HEK293 (cell line): ENCODE measurements around the gene KDR.

ENCODE experiments used
- CTCF ChIA-PET: fragments of 350-600 bp; formaldehyde crosslinking; extraction: SDS; loops from one replicate; lab custom pipeline; 2021; ENCODE audit warnings: antibody characterized with exemption; lab: Yijun Ruan, JAX
- POLR2A ChIA-PET: fragments of 300-600 bp; formaldehyde crosslinking; extraction: SDS; loops from one replicate; lab custom pipeline; 2020; ENCODE audit warnings: antibody characterized with exemption, inconsistent platforms; lab: Yijun Ruan, JAX
- H3K27ac ChIP-seq: fragments of 200-500 bp; sonication (Bioruptor generic); 2 replicates; pipeline ENCODE4 v1.5.1; 2014; ENCODE audit warnings: low read depth, low read length, control low read depth, inconsistent platforms; ENCODE audit errors: extremely low read depth
- H3K36me3 ChIP-seq, 2 experiments: fragments of 200-500 bp in 1 of 2; sonication (Bioruptor generic) in 1 of 2; 1 replicate in 1 of 2; 2 replicates in 1 of 2; pipeline ENCODE4 v1.5.1; 2014 to 2017; ENCODE audit warnings: inconsistent platforms in 2 of 2, low read length in 2 of 2; ENCODE audit not compliant: control insufficient read depth in 2 of 2, insufficient read depth in 1 of 2
- H3K4me1 ChIP-seq: fragments of 200-500 bp; sonication (Bioruptor generic); 2 replicates; pipeline ENCODE4 v1.5.1; 2014; ENCODE audit warnings: mild to moderate bottlenecking, low read length, inconsistent platforms; ENCODE audit not compliant: control insufficient read depth, insufficient read depth
- H3K4me3 ChIP-seq: 2 replicates; pipeline ENCODE4 v1.5.1; 2011; ENCODE audit warnings: low read depth, mild to moderate bottlenecking, control low read depth, low read length, moderate library complexity
- H3K9me3 ChIP-seq: fragments of 200-500 bp; sonication (Bioruptor generic); 2 replicates; pipeline ENCODE4 v1.5.1; 2014; ENCODE audit warnings: low read depth, low read length, inconsistent platforms; ENCODE audit not compliant: control insufficient read depth, insufficient read depth
- BCL11A ChIP-seq: fragments of 450-650 bp; formaldehyde crosslinking; IDR thresholded peaks from 2 replicates; pipeline ENCODE4 v1.5.1; 2016; ENCODE audit warnings: low read depth, missing biosample characterization, missing genetic modification characterization
- BCL11B ChIP-seq: fragments of 450-650 bp; formaldehyde crosslinking; IDR thresholded peaks from 2 replicates; pipeline ENCODE4 v1.5.1; 2016; ENCODE audit warnings: low read depth, missing biosample characterization, missing genetic modification characterization
- EGR2 ChIP-seq: fragments of 450-650 bp; formaldehyde crosslinking; IDR thresholded peaks from 2 replicates; pipeline ENCODE4 v1.5.1; 2016; ENCODE audit warnings: low read depth, missing biosample characterization, missing genetic modification characterization
- GLIS1 ChIP-seq: fragments of 450-650 bp; formaldehyde crosslinking; IDR thresholded peaks from 2 replicates; pipeline ENCODE4 v1.5.1; 2016; ENCODE audit warnings: missing biosample characterization, missing genetic modification characterization
- GLIS2 ChIP-seq: fragments of 450-650 bp; formaldehyde crosslinking; IDR thresholded peaks from 2 replicates; pipeline ENCODE4 v1.5.1; 2016; ENCODE audit warnings: missing biosample characterization, missing genetic modification characterization
- IKZF3 ChIP-seq: fragments of 450-650 bp; IDR thresholded peaks from 2 replicates; pipeline ENCODE4 v1.5.0; 2018; ENCODE audit warnings: missing biosample characterization, mild to moderate bottlenecking, missing genetic modification characterization, moderate library complexity
- PATZ1 ChIP-seq: fragments of 450-650 bp; formaldehyde crosslinking; IDR thresholded peaks from 2 replicates; pipeline ENCODE4 v1.5.1; 2016; ENCODE audit warnings: missing biosample characterization, missing genetic modification characterization
- SCRT1 ChIP-seq: fragments of 450-650 bp; formaldehyde crosslinking; IDR thresholded peaks from 2 replicates; pipeline ENCODE4 v1.5.1; 2016; ENCODE audit warnings: missing biosample characterization, missing genetic modification characterization, borderline replicate concordance
- SP3 ChIP-seq: fragments of 450-650 bp; formaldehyde crosslinking; IDR thresholded peaks from 2 replicates; pipeline ENCODE4 v1.5.1; 2016; ENCODE audit warnings: missing biosample characterization, missing genetic modification characterization
- ZBTB11 ChIP-seq: fragments of 450-650 bp; formaldehyde crosslinking; conservative IDR thresholded peaks from 2 replicates; pipeline ENCODE4 v1.5.1; 2016; ENCODE audit warnings: low read depth, missing biosample characterization, missing genetic modification characterization
- ZBTB17 ChIP-seq: fragments of 450-650 bp; formaldehyde crosslinking; IDR thresholded peaks from 2 replicates; pipeline ENCODE4 v1.5.1; 2016; ENCODE audit warnings: missing biosample characterization, missing genetic modification characterization
- ZBTB6 ChIP-seq: fragments of 450-650 bp; formaldehyde crosslinking; IDR thresholded peaks from 2 replicates; pipeline ENCODE4 v1.5.1; 2017; ENCODE audit warnings: missing biosample characterization, missing genetic modification characterization
- ZFP69B ChIP-seq: fragments of 450-650 bp; formaldehyde crosslinking; IDR thresholded peaks from 2 replicates; pipeline ENCODE4 v1.5.1; 2016; ENCODE audit warnings: missing biosample characterization, missing genetic modification characterization
- ZNF157 ChIP-seq: fragments of 450-650 bp; formaldehyde crosslinking; IDR thresholded peaks from 2 replicates; pipeline ENCODE4 v1.5.1; 2016; ENCODE audit warnings: missing biosample characterization, missing genetic modification characterization
- ZNF184 ChIP-seq: fragments of 450-650 bp; IDR thresholded peaks from 2 replicates; pipeline ENCODE4 v1.5.1; 2018; ENCODE audit warnings: missing biosample characterization, mild to moderate bottlenecking, missing genetic modification characterization
- ZNF223 ChIP-seq: fragments of 450-650 bp; formaldehyde crosslinking; IDR thresholded peaks from 2 replicates; pipeline ENCODE4 v1.5.1; 2016; ENCODE audit warnings: missing biosample characterization, missing genetic modification characterization
- ZNF302 ChIP-seq: fragments of 450-650 bp; formaldehyde crosslinking; IDR thresholded peaks from 2 replicates; pipeline ENCODE4 v1.5.1; 2016; ENCODE audit warnings: missing biosample characterization, missing genetic modification characterization, low read depth
- ZNF335 ChIP-seq: fragments of 450-650 bp; formaldehyde crosslinking; conservative IDR thresholded peaks from 2 replicates; pipeline ENCODE4 v1.5.1; 2016; ENCODE audit warnings: missing biosample characterization, missing genetic modification characterization
- ZNF350 ChIP-seq: fragments of 450-650 bp; formaldehyde crosslinking; IDR thresholded peaks from 2 replicates; pipeline ENCODE4 v1.5.0; 2017; ENCODE audit warnings: missing biosample characterization, mild to moderate bottlenecking, missing genetic modification characterization
- ZNF514 ChIP-seq: fragments of 450-650 bp; formaldehyde crosslinking; IDR thresholded peaks from 2 replicates; pipeline ENCODE4 v1.5.1; 2016; ENCODE audit warnings: missing biosample characterization, missing genetic modification characterization
- ZNF548 ChIP-seq: fragments of 450-650 bp; formaldehyde crosslinking; IDR thresholded peaks from 2 replicates; pipeline ENCODE4 v1.5.1; 2016; ENCODE audit warnings: missing biosample characterization, missing genetic modification characterization
- ZNF600 ChIP-seq: fragments of 450-650 bp; formaldehyde crosslinking; IDR thresholded peaks from 2 replicates; pipeline ENCODE4 v1.5.1; 2016; ENCODE audit warnings: missing biosample characterization, missing genetic modification characterization
- ZNF670 ChIP-seq: fragments of 450-650 bp; formaldehyde crosslinking; IDR thresholded peaks from 2 replicates; pipeline ENCODE4 v1.5.1; 2016; ENCODE audit warnings: missing biosample characterization, missing genetic modification characterization, low read depth
- ZNF776 ChIP-seq: fragments of 450-650 bp; formaldehyde crosslinking; IDR thresholded peaks from 2 replicates; pipeline ENCODE4 v1.5.0; 2017; ENCODE audit warnings: missing biosample characterization, missing genetic modification characterization, borderline replicate concordance
- ZNF785 ChIP-seq: fragments of 450-650 bp; formaldehyde crosslinking; IDR thresholded peaks from 2 replicates; pipeline ENCODE4 v1.5.1; 2016; ENCODE audit warnings: missing biosample characterization, missing genetic modification characterization
- TF ChIP-seq, protein P1 (sequence below): fragments of 450-650 bp; formaldehyde crosslinking; IDR thresholded peaks from 2 replicates; pipeline ENCODE4 v1.5.1; 2016; ENCODE audit warnings: missing biosample characterization, missing genetic modification characterization
- TF ChIP-seq, protein P2 (sequence below): fragments of 450-650 bp; formaldehyde crosslinking; IDR thresholded peaks from 2 replicates; pipeline ENCODE4 v1.5.1; 2016; ENCODE audit warnings: missing biosample characterization, missing genetic modification characterization, low read depth
- TF ChIP-seq, protein P3 (sequence below): fragments of 450-650 bp; formaldehyde crosslinking; IDR thresholded peaks from 2 replicates; pipeline ENCODE4 v1.5.1; 2016; ENCODE audit warnings: missing biosample characterization, missing genetic modification characterization

The KDR gene

DNA sequence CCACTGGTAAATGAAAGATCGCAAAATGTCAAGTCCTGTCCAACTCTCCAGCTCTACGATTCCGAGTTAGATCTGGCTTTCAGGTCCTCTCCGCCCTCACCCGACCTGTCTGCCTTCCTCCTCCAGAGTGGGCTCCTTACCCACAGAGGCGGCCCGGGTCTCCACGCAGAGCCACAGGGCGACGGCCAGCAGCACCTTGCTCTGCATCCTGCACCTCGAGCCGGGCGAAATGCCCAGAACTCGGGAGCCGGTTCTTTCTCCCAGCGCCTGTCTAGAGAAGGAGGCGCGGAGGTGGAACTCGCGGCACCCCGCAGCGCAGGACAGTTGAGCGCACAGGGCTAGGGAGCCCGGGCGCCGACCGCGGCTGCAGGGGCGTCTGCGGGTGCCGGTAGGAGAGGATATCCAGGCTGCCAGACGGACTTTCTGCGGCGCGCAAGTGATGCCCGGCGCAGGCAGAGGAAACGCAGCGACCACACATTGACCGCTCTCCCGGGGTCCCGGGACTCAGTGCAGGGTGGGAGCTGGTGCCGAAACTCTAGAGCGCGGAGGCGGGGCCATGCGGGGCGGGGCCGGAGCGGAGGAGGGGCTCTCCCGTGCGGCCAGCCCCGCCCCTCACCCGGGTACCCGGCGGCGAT is at the start of gene KDR:
Gene KDR, minus strand, starts transcription at position 509 of the 635 bp plus-strand sequence. Its CDS starts 302 bp downstream, at position 207.
- Histone ChIP-seq H3K4me3 (peak within 1 kb of the TSS; percentile 49), H3K4me1 (no peaks in the 10 kb centered on the region), H3K27ac (no peak within 1 kb of the TSS), H3K36me3 (no peaks in the 10 kb centered on the region), H3K9me3 (no peaks in the 10 kb centered on the region)
- ChIA-PET POLR2A (no interaction called here), CTCF (no interaction called here)
- peak; percentile 95 for TF ChIP-seq ZBTB6 (tag by site-specific recombination)
- TF ChIP-seq ZNF670 (tag by site-specific recombination): no peak
- no peak for TF ChIP-seq ZBTB11 (tag by site-specific recombination)
- peak; percentile 43; the same call in 1 of the 2 replicates for TF ChIP-seq GLIS1 (tag by site-specific recombination)
- TF ChIP-seq ZNF514: no peak
- TF ChIP-seq ZNF548 (tag by site-specific recombination): no peak
- TF ChIP-seq, protein P1, sequence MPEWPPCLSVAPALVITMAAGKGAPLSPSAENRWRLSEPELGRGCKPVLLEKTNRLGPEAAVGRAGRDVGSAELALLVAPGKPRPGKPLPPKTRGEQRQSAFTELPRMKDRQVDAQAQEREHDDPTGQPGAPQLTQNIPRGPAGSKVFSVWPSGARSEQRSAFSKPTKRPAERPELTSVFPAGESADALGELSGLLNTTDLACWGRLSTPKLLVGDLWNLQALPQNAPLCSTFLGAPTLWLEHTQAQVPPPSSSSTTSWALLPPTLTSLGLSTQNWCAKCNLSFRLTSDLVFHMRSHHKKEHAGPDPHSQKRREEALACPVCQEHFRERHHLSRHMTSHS (tag by site-specific recombination): no peak
- peak; percentile 65 for TF ChIP-seq ZNF335 (tag by site-specific recombination)
- TF ChIP-seq ZNF776 (tag by site-specific recombination): no peak
- TF ChIP-seq PATZ1 (tag by site-specific recombination): 0 out of 2 replicates have a peak, but pooled peaks have one; percentile 10
- TF ChIP-seq ZNF157 (tag by site-specific recombination): no peak
- TF ChIP-seq ZNF600: no peak
- TF ChIP-seq ZBTB17: no peak
- no peak for TF ChIP-seq IKZF3 (tag by site-specific recombination)
- no peak for TF ChIP-seq SCRT1 (tag by site-specific recombination)
- 0 out of 2 replicates have a peak, but pooled peaks have one; percentile 54 for TF ChIP-seq GLIS2 (tag by site-specific recombination)
- no peak for TF ChIP-seq ZNF785 (tag by site-specific recombination)
- TF ChIP-seq, protein P2, sequence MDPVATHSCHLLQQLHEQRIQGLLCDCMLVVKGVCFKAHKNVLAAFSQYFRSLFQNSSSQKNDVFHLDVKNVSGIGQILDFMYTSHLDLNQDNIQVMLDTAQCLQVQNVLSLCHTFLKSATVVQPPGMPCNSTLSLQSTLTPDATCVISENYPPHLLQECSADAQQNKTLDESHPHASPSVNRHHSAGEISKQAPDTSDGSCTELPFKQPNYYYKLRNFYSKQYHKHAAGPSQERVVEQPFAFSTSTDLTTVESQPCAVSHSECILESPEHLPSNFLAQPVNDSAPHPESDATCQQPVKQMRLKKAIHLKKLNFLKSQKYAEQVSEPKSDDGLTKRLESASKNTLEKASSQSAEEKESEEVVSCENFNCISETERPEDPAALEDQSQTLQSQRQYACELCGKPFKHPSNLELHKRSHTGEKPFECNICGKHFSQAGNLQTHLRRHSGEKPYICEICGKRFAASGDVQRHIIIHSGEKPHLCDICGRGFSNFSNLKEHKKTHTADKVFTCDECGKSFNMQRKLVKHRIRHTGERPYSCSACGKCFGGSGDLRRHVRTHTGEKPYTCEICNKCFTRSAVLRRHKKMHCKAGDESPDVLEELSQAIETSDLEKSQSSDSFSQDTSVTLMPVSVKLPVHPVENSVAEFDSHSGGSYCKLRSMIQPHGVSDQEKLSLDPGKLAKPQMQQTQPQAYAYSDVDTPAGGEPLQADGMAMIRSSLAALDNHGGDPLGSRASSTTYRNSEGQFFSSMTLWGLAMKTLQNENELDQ (tag by site-specific recombination): no peak
- TF ChIP-seq, protein P3, sequence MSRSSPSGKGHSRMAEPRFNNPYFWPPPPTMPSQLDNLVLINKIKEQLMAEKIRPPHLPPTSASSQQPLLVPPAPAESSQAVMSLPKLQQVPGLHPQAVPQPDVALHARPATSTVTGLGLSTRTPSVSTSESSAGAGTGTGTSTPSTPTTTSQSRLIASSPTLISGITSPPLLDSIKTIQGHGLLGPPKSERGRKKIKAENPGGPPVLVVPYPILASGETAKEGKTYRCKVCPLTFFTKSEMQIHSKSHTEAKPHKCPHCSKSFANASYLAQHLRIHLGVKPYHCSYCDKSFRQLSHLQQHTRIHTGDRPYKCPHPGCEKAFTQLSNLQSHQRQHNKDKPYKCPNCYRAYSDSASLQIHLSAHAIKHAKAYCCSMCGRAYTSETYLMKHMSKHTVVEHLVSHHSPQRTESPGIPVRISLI (tag by site-specific recombination): no peak
- no peak for TF ChIP-seq ZNF302
- TF ChIP-seq SP3 (tag by site-specific recombination): peak; percentile 58
- no peak for TF ChIP-seq BCL11A (tag by site-specific recombination)
- no peak for TF ChIP-seq BCL11B (tag by site-specific recombination)
- no peak for TF ChIP-seq ZNF184
- TF ChIP-seq ZNF223: 0 out of 2 replicates have a peak, but pooled peaks have one; percentile 35
- TF ChIP-seq ZNF350: no peak
- TF ChIP-seq EGR2 (tag by site-specific recombination): 0 out of 2 replicates have a peak, but pooled peaks have one; percentile 9
- no peak for TF ChIP-seq ZFP69B (tag by site-specific recombination)
